HCT116 (cell line): Measurements from ENCODE around the gene NLE1.

Experiments used
- EZH2 ChIP-seq: fragments of 200-600 bp; sonication (generic); IDR thresholded peaks from 2 replicates; pipeline ENCODE4 v1.6.1; 2017; ENCODE audit warnings: antibody characterized with exemption, mixed run types
- POLR2A ChIP-seq: IDR thresholded peaks from 2 replicates; pipeline ENCODE4 v1.7.0; 2011; ENCODE audit warnings: borderline replicate concordance; ENCODE audit not compliant: insufficient read depth, insufficient read length; ENCODE audit errors: extremely low read depth
- RAD21 ChIP-seq: IDR thresholded peaks from 2 replicates; pipeline ENCODE4 v1.6.1; 2012; ENCODE audit warnings: low read depth, mild to moderate bottlenecking
- SIN3A ChIP-seq: IDR thresholded peaks from 2 replicates; pipeline ENCODE4 v1.6.1; 2012; ENCODE audit warnings: low read depth
- YY1 ChIP-seq: IDR thresholded peaks from 2 replicates; pipeline ENCODE4 v1.6.1; 2011; ENCODE audit warnings: low read length, low read depth, moderate library complexity, mild to moderate bottlenecking; ENCODE audit not compliant: insufficient replicate concordance; ENCODE audit errors: extremely low read depth
- ZNF274 ChIP-seq: fragments of 200-500 bp; sonication (Bioruptor generic); IDR thresholded peaks from 2 replicates; pipeline ENCODE4 v1.6.1; 2014; ENCODE audit warnings: mild to moderate bottlenecking, low read depth, low read length, inconsistent platforms
- TF ChIP-seq, protein P1 (sequence below): IDR thresholded peaks from 2 replicates; pipeline ENCODE4 v1.6.1; 2012; ENCODE audit warnings: low read depth
- TF ChIP-seq, protein P2 (sequence below), 3 experiments: fragments of 200-600 bp in 1 of 3; sonication (generic) in 1 of 3; IDR thresholded peaks in 2 of 3; conservative IDR thresholded peaks in 1 of 3; 2 replicates each; pipeline ENCODE4 v1.5.1; 2012 to 2017; ENCODE audit warnings: low read depth in 2 of 3, low read length in 2 of 3, antibody characterized with exemption in 1 of 3, borderline replicate concordance in 1 of 3, control low read depth in 1 of 3, mild to moderate bottlenecking in 1 of 3, mixed read lengths in 1 of 3, mixed run types in 1 of 3, moderate library complexity in 1 of 3; ENCODE audit not compliant: insufficient read depth in 1 of 3
- TF ChIP-seq, protein P3 (sequence below): IDR thresholded peaks from 2 replicates; pipeline ENCODE4 v1.6.1; 2012

DNA sequence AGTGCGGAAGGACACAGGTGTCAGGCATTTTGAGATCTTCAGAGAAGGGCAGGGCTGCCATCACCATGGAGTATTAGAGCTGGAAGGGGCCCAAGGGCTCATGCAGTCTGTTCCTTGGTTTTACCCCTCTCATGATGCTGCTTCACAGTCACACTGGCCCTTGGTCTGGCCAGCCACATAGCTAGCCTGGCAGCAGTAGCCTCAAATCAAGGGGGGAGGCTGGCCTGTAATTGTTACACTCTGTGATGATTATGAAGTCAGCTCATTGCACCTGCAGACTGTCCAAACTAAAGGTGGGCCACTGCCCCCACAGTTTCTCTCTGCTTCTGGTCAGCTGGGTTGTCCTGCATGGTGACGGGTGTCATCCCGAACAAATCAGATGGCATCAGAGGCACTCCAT is 20.8 kb downstream of the NLE1 start, which contains the start of gene FNDC8:
- TF ChIP-seq YY1 (no peak), ZNF274 (no peak), SIN3A (no peak), EZH2 (no peak), RAD21 (no peak), POLR2A (no peak)
- TF ChIP-seq, protein P1, sequence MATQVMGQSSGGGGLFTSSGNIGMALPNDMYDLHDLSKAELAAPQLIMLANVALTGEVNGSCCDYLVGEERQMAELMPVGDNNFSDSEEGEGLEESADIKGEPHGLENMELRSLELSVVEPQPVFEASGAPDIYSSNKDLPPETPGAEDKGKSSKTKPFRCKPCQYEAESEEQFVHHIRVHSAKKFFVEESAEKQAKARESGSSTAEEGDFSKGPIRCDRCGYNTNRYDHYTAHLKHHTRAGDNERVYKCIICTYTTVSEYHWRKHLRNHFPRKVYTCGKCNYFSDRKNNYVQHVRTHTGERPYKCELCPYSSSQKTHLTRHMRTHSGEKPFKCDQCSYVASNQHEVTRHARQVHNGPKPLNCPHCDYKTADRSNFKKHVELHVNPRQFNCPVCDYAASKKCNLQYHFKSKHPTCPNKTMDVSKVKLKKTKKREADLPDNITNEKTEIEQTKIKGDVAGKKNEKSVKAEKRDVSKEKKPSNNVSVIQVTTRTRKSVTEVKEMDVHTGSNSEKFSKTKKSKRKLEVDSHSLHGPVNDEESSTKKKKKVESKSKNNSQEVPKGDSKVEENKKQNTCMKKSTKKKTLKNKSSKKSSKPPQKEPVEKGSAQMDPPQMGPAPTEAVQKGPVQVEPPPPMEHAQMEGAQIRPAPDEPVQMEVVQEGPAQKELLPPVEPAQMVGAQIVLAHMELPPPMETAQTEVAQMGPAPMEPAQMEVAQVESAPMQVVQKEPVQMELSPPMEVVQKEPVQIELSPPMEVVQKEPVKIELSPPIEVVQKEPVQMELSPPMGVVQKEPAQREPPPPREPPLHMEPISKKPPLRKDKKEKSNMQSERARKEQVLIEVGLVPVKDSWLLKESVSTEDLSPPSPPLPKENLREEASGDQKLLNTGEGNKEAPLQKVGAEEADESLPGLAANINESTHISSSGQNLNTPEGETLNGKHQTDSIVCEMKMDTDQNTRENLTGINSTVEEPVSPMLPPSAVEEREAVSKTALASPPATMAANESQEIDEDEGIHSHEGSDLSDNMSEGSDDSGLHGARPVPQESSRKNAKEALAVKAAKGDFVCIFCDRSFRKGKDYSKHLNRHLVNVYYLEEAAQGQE, result no peak
- TF ChIP-seq, protein P2, sequence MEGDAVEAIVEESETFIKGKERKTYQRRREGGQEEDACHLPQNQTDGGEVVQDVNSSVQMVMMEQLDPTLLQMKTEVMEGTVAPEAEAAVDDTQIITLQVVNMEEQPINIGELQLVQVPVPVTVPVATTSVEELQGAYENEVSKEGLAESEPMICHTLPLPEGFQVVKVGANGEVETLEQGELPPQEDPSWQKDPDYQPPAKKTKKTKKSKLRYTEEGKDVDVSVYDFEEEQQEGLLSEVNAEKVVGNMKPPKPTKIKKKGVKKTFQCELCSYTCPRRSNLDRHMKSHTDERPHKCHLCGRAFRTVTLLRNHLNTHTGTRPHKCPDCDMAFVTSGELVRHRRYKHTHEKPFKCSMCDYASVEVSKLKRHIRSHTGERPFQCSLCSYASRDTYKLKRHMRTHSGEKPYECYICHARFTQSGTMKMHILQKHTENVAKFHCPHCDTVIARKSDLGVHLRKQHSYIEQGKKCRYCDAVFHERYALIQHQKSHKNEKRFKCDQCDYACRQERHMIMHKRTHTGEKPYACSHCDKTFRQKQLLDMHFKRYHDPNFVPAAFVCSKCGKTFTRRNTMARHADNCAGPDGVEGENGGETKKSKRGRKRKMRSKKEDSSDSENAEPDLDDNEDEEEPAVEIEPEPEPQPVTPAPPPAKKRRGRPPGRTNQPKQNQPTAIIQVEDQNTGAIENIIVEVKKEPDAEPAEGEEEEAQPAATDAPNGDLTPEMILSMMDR (IDR thresholded peaks at IDR 0.05 in 2 of 3, conservative IDR thresholded peaks at IDR 0.05 in 1 of 3; ENCODE audit: borderline replicate concordance in 1 of 3, insufficient read depth in 1 of 3, low read depth in 2 of 3, low read length in 2 of 3), result no peak
- TF ChIP-seq, protein P3, sequence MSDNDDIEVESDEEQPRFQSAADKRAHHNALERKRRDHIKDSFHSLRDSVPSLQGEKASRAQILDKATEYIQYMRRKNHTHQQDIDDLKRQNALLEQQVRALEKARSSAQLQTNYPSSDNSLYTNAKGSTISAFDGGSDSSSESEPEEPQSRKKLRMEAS, result no peak
